Measurements from ENCODE around the gene PIEZO2.

DNA sequence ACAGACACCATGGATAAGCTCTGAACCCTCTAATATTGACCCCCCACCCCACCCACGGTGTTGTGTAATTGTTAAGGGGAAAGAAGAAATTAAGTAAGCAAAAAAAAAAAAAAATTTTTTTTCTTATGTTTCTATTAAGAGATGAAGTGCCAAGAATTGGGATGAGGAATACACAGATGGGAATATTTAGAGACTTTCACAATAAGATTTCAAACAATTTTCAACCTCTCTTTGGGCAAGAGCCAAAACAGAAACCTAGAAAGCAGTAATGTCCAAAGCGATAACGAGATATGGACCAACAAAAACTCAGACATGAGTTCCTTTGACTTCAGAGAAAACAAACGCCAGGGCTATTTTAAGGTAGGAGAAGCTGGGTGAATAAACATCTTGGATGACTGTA lies 14.4 kb downstream of the PIEZO2 start:
- TF ChIP-seq POLR2A (IDR thresholded peaks at IDR 0.05) (no peak), POLR2AphosphoS5 (IDR thresholded peaks at IDR 0.05) (no peak), EP300 (IDR thresholded peaks at IDR 0.05) (no peak)
- TF ChIP-seq, protein P1, sequence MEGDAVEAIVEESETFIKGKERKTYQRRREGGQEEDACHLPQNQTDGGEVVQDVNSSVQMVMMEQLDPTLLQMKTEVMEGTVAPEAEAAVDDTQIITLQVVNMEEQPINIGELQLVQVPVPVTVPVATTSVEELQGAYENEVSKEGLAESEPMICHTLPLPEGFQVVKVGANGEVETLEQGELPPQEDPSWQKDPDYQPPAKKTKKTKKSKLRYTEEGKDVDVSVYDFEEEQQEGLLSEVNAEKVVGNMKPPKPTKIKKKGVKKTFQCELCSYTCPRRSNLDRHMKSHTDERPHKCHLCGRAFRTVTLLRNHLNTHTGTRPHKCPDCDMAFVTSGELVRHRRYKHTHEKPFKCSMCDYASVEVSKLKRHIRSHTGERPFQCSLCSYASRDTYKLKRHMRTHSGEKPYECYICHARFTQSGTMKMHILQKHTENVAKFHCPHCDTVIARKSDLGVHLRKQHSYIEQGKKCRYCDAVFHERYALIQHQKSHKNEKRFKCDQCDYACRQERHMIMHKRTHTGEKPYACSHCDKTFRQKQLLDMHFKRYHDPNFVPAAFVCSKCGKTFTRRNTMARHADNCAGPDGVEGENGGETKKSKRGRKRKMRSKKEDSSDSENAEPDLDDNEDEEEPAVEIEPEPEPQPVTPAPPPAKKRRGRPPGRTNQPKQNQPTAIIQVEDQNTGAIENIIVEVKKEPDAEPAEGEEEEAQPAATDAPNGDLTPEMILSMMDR (IDR thresholded peaks at IDR 0.05), result no peak

Data from gastroesophageal sphincter (tissue), 3 donors.